Measurements from ENCODE around the gene USPL1.
"Not testable (repeated sequence)": the region's sequence is repeated elsewhere in the genome, so short reads cannot be mapped to it uniquely, and the experiment has no call there.

The USPL1 gene

GRCh38 chr13:30616927-30617314 is 799 bp upstream of the USPL1 start:
- DNase-seq: no peak

DNA sequence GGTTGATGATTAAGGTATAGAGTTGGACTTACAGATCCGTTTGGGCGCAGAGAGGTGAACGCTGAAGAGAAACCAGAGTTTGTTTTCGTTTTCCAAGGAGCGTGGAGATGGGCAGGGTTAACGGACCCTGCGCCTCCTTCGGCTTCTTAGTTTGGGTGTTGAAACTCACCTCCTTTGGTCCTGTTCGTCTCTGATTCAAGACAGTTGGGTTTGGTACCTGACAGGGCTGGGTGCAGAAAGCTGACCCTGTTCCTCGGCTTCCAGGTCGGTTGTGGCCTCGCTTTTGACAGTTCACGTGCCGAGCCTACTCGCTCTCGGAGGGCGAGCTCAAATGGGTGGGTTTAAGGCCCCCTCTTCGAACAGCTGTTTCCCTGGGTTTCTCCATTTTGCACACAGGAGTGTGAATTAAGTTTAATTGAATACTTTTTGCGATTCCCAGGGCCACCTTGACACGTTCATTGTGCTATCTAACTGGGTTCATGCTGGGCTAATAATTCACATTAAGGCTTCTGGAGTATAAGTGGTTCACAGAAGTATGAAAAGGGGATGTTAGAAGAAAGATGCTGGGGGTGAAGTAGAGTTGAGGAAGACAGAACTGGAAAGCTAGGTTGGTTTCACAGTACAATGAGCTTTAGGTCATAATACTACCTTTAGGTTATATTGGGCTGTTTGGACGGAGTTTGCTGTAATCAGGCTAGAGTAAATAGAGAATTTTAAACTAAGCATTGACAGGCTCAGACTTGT is 638 bp downstream of the USPL1 start:
- no peak for DNase-seq

DNA sequence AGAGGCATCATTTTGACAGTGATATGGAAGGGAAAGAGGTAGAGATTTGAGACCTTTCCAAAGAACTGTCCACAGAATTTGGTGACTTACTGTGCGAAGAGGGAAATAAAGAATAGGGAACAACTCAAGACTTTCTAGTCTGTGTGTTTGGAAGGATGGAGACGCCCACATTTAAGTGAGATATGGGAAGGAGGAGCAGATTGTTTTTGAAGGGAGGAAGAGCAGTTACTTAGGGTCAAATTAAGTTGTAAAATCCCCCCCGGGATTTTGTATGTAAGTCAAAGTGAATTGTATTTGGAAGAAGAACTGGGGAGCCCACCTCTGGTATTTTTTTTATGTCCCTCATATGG is 1.2 kb downstream of the USPL1 start:
- no peak for DNase-seq

GRCh38 chr13:30619731-30620130 is 2.0 kb downstream of the USPL1 start:
- no peak for DNase-seq

DNA sequence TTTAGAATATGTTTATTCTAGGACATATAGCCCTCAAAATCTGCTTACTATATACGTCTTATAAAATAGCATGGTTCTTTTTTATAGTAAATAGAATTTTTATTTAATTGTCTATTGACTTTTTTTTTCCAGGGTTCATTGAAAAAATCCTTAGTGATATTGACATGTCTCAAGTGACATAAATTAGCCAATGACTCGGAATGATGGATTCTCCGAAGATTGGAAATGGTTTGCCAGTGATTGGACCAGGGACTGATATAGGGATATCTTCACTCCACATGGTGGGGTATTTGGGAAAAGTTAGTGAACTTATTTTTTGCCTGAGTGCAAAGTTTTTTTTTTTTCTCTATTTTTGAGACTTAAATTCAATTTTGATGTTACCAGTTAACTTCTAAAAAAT is 3.2 kb downstream of the USPL1 start:
- no peak for DNase-seq

GRCh38 chr13:30622551-30622950 is 4.8 kb downstream of the USPL1 start:
- no peak for DNase-seq

DNA sequence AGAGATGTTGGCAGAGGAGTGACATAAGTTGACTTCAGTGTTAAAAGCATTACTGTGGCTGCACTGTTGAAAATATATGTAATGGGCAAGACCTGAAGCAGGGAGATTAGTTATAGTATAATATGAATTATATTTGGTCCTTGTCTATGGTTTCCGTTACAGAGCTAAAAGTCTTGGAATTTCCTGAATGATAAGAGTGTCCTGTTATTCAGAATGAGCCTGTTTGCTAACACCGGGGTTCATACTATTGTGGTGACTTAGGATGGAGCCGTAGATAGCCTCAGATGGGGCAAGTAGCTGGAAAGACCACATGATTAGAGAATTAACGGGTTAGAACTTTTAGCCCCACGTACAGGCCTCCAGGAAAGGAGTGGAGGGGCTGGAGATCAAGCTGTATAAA is 5.7 kb downstream of the USPL1 start:
- DNase-seq: no peak

DNA sequence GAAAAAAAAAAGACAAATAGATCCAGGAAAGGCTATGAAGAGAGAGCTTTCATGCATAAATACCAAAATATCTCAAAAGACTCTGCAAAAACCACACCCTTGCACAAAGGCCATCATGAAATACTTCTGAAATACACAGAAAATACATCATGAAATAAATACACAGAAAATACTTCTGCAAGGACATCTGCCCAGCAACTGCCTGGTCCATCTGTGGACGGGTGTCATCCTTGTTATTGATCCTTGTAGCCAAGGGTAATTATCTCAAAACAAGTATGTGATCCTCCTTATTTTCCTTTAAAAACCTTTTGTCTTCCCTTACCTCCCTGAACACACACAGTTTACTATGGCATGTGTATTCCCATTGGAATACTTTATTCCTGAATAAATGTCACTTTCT is 6.9 kb downstream of the USPL1 start:
- DNase-seq: no peak

DNA sequence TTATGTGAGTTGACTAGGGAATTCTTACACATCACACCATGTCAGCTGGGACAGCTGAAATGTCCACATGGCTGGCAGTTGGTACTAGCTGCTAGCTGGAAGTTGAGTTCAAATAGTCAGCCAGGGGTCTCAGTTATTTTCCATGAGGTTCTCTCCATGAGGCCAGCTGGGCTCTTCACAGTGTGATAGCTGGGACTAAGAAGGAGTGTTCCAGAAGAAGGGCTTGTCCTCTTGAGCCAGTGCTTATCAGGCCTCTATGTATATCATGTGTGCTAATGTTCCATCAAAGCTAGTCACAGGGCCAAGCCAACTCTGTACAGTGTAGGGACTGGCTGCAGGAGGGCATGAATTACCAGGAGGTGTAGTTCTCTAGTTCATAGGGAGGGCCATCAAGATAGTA is 11.8 kb downstream of the USPL1 start:
- DNase-seq: no peak

DNA sequence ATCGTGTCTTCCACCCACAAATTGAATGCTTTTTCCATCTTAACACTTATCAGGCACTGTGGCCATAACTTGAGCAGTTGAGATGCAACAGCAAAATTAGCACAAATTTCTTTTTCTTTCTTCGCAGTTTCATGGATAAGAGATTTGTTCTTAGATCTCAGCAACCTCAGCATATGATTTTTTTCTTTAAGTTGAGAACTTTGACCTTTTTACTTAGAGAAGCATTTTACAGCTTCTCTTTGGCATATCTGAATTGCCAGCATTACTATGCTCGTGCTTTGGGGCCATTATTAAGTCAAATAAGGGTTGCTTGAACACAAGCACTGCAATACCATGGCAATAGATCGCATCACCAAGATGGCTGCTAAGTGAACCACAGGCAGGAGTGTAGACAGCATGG is 16.1 kb downstream of the USPL1 start:
- no peak for DNase-seq

- no peak for DNase-seq
Measured at GRCh38 chr13:30634838-30635237, 17.1 kb downstream of the USPL1 start.

DNA sequence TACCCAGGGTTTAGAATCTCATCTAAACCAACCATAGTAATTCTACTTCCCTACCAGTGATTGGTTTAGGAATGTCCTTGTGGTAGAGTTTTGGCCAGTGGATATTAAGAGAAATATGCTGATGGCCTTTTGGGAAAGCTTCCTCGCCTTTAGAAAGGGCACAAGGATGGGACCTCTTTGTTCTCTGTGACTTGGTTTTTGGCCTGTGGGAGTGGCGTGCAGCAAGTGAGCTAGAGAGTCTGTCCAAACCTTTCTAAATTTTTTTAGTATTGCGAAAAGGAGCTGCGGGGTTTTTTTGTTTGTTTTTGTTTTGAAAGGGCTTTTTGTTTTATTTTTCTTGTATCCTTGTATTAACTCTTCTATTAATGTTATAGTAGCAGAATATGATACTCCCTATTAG is 20.6 kb downstream of the USPL1 start:
- no peak for DNase-seq

DNA sequence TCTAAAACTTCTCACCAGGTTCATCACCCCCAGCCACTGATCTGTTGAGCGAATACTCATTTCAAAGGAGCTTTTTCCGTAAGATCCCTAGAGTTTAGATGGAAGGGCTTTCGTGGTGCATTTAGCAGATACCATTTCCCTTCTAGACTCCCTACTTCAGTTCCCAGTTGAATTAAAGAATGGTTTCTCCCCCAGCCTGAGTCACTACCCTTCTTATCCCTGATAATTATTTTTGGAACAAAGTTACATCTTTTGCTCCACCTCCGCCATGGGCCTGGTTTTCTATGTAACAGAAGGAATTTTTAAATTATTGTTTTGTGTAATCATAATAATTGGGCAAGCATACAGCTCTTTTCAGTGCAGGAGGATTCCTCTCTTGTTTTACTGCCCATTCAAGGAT is 22.0 kb downstream of the USPL1 start:
- DNase-seq: no peak

GRCh38 chr13:30641173-30641572 is 23.5 kb downstream of the USPL1 start:
- DNase-seq: not testable (repeated sequence)

GRCh38 chr13:30645629-30646028 is 27.9 kb downstream of the USPL1 start:
- no peak for DNase-seq

DNA sequence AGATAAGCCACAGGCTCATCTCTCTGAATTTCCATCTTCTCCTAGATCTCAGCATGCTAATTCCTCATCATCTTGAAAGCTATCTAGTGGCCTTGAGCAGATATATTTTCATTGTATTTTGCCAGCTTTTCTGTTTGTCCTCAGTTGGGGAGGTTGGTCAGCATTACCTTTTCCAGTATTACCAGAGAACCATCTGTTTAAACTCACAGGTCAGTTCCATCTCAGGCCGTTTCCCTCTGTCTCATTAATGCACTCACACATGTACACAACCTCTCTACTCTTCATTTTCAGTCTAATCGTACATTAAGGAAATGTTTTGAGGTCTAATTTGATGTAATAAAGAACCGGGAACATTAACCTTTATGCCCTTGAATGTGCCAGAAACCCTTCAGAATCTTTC is 29.7 kb downstream of the USPL1 start:
- no peak for DNase-seq

GRCh38 chr13:30647824-30648521 is 30.3 kb downstream of the USPL1 start:
- DNase-seq: no peak

GRCh38 chr13:30648522-30649012 is 30.8 kb downstream of the USPL1 start:
- DNase-seq: no peak

DNA sequence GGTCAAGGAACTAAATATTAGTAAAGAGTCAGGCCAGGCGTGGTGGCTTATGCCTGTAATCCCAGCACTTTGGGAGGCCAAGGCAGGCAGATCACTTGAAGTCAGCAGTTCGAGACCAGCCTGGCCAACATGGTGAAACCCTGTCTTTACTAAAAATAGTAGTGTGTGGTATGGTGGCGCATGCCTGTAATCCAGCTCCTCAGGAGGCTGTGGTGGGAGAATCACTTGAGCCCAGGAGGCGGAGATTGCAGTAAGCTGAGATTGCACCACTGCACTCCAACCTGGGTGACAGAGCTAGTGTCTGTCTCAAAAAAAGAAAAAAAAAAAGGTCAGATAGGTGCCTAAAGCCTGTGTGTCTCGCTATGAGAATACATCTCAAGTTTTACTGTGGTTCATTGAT is 33.9 kb downstream of the USPL1 start:
- not testable (repeated sequence) for DNase-seq

GRCh38 chr13:30652746-30653386 is 35.1 kb downstream of the USPL1 start:
- no peak for DNase-seq

DNA sequence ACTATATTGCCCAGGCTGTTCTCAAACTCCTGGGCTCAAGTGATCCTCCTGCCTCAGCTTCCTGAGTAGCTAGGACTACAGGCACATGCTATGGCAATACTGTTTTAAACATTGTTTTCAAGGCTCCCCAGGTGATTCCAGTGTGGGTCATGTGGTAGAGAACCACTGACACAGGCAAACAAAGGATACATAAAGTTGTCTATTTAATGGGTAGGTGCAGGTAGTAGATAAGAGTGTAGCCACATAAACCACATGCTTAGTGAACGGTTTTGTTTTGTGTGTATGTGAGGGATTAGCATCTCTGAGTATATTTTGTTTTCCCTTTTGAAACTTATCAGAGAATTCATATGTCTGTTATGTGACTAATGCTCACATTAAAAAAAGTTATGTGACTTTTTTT is 36.7 kb downstream of the USPL1 start:
- no peak for DNase-seq

GRCh38 chr13:30656178-30656577 is 38.5 kb downstream of the USPL1 start:
- DNase-seq: no peak

DNA sequence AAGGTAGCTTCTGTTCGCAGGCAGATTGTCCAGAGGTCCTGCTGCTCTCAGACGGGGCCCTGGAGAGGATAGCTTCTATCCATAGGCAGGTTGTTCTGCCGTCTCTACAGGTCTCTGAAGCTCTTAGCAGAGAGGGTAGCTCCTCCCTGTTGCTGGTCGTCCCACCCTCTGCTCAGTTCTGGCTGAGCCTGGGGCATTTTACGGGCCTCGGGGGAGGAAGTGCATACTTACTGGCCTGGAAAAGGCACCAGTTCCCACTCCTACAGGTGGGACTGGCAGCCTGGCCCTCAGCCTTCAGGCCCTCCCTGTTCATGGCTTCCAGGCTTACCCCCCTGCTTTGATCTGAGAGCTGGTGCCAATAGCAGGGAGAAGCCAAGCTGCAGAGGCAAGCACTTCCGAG is 42.3 kb downstream of the USPL1 start:
- no peak for DNase-seq

- DNase-seq: no peak
Measured at GRCh38 chr13:30660796-30661195, 43.1 kb downstream of the USPL1 start.
